Nucleus accumbens (tissue), 56 donors: ENCODE results near the gene WAC.
"Not testable (repeated sequence)": the region's sequence is repeated elsewhere in the genome, so short reads cannot be mapped to it uniquely, and the experiment has no call there.

ENCODE experiments used
- DNase-seq, 56 donors: peaks; one replicate each; lab custom pipeline; 2025; lab: John Stamatoyannopoulos, UW

WAC gene, protein sequence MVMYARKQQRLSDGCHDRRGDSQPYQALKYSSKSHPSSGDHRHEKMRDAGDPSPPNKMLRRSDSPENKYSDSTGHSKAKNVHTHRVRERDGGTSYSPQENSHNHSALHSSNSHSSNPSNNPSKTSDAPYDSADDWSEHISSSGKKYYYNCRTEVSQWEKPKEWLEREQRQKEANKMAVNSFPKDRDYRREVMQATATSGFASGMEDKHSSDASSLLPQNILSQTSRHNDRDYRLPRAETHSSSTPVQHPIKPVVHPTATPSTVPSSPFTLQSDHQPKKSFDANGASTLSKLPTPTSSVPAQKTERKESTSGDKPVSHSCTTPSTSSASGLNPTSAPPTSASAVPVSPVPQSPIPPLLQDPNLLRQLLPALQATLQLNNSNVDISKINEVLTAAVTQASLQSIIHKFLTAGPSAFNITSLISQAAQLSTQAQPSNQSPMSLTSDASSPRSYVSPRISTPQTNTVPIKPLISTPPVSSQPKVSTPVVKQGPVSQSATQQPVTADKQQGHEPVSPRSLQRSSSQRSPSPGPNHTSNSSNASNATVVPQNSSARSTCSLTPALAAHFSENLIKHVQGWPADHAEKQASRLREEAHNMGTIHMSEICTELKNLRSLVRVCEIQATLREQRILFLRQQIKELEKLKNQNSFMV

DNA sequence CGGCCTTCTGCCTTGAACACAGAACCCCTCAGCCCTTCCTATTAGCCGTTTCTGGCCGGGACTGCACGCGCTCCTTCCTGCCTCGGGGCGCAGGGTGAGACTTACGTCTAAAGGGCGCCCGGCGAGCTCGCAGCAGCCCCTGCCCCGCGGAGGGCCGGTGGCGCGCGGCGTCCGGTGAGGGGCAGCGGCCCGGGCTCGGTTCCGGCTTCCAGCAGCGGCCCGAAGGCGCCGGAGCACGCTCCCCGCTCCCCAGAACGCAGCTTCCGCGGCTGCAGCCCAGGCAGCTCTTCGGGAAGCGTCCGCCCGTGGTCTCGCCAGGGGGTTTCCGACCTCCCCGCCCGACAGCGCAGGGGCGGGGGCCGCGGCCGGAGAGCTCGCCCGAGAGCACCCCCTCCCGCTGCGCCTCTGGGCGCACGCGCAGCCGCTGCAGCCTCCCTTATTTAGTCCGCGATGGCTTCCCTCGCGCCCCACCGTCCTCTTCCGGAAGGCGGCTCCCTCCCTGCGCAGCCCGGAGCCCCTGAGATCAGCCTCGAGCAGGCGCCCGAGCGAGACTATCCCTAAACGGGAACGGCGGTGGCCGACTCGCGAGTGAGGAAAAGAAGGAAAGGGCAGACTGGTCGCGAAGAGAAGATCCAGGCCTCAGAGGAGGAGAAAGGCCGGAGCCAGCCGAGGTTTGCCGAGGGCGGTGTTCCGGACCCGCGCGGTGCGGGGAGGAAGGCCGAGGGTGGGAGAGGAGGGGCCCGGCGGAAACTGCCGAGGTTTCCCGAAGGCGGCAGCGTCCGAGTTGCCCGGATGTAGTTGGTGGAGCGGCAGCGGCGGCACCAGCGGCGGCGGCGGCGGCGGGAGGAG, at the start of gene WAC:
Gene WAC (plus strand): TSS at position 782 of the 849 bp plus-strand sequence. CDS start 462 bp downstream, outside the sequence.
- DNase-seq: peak; percentile 17 to 100 (median 94)

DNA sequence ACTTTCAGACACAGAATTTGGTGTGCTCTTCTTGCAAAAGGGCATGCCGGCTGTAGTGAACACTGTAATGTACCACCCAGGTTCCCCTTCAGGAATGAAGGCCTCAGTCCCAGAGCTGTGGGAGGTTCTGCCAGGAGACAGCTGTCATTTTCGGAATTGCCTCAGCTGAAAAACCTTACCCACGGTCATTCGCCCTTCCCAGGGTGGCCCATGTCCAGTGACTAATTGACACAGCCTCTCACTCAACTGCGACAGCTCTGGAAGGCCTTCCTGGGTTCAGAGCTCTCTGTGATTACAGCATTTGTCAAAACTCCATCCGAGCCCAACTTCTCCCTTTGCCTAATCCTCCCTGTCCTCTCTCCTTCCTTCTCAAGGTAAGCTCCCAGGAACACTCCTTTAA, 43.7 kb upstream of the WAC start:
- no peak for DNase-seq

GRCh38 chr10:28490256-28490865, 42.6 kb upstream of the WAC start:
- DNase-seq: not testable (repeated sequence)

GRCh38 chr10:28492116-28492920, 40.6 kb upstream of the WAC start:
- no peak for DNase-seq

DNA sequence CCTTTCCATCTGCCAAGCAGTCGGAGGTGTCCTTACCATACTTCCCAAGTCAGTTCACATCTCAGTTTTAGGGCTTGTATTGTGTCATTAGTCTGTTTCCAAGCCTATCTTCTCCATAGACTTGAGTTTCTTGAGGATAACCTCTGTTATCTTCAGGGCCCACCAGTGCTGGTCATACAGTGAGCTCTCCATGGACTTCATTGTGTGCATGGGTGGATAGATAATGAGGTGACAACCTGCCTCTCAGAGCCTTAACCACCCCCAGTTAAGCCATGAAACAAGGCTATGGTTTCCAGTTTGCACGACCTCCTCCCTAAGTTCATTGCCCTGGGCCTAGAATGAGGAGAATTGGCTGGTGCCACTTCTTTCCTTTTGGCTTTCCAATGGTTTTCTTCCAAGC, 38.5 kb upstream of the WAC start:
- no peak for DNase-seq

- no peak for DNase-seq
Observed at GRCh38 chr10:28495084-28495483, 37.8 kb upstream of the WAC start.

GRCh38 chr10:28496017-28496416, 36.9 kb upstream of the WAC start:
- DNase-seq: no peak

- no peak for DNase-seq
Observed at GRCh38 chr10:28496481-28496961, 36.4 kb upstream of the WAC start.

DNA sequence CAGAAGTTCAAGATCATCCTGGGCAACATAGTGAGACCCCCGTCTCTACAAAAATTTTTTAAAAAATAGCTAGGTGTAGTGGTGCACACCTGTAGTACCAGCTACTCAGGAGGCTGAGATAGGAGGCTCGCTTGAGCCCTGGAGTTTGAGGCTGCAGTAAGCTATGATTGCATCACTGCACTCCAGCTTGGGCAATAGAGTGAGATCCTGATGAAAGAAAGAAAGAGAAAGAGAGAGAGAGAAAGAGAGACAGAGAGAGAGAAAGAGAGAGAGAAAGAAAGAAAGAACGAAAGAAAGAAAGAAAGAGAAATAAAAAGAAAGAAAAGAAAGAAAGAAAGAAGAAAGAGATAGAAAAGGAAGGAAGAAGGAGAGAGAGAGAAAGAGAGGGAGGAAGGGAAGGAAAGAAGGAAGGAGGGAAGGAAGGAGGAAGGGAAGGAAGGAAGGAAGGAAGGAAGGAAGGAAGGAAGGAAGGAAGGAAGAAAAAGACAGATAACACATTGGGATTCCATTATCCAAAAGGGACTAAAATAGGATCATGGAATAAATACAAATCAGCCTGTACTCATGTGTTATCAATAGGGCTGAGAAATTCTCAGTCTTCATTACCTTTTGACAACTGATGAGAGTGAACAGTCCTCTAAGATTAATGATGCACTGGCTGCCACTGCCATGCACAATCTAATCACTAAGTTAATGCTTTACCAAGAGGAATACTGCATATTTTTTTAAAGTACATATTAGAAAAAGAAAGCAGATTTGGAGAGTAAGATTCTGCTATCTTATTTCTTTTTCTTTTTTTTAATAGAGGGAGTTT, 35.4 kb upstream of the WAC start:
- DNase-seq: no peak

DNA sequence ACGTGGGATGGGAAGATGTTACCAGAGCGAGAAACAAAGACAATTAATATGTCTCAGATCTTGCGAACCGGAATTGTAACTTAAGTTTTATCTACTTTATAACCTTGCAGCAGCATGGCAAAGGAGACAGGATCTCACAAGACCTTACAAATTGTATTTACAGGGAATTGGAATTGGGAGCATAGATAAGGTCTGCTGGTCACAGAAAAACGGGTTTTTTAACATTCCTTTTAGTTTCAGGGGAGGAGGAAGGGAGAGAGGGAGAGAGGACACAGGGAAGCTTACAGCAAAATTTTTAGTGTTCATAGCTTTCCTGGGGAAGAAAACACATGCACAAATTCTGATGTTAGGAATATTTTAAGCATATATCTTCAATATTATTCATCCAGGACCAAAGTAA, 32.7 kb upstream of the WAC start:
- DNase-seq: not testable (repeated sequence)

DNA sequence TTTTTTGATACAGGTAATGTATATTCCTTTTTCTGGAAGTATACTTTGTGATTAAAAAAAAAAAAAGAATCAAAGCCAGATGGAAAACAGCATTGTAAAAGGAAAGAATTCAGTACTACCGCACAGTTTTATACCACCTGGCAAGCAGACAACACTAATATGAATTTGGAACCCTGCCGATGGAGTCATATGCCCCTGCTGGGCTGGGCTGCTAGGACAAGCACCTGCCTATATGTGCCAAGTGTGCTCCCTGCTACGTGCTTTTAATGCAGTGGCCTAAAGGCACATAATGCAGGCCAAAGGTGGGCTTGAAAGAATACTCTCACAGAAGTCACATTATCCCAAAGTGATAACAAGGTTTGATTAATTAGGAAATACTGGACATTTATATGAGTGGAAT, 29.8 kb upstream of the WAC start:
- DNase-seq: no peak

DNA sequence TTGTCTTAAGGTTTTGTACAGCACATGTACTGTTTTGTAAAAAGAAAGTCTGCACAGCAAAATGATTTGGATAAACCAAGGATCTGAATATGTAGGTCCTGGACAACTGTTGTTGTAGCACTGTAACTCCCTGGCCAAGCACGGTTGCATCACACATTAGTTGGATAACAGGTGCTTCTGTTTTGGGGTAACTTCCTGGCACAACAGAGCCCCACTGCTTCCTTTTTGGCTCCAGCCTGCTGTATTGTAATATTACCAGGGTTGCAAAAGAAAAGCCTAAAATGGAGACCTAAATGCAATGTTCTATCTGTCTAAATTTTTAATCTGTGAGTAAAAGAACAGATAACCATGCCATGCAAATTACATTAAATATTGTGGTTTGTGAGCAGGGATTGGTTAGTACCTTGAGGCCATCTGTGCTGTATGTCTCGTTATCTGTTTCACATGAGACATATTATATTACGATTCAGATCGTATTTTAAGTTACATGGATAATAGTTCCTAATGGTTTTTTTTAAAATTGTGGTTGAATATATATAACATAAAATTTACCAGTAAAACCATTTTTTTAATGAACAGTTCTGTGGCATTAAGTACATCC, 27.5 kb upstream of the WAC start:
- no peak for DNase-seq

DNA sequence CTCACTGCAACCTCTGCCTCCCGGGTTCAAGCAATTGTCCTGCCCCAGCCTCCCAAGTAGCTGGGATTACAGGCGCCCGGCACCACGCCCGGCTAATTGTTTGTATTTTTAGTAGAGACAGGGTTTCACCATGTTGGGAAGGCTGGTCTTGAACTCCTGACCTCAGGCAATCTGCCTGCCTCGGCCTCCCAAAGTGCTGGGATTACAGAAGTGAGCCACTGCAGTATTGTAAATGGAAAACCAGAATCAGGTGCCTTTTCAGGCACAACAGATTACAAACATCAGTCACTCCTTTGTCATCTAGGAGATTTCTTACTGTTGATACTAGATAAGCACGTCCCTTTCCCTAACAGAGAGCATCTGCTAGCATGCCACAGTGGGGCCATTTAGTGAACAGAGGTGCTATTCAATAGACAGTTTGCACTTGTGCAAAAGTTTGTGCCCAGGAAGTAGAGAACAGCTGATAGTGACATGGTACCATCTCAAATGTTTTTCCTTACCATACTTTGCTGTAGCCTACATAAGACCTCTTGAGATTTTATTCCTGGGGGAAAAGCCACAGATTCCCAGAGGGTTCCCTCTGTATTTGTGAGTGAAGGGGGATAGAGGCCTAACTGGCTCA, 24.5 kb upstream of the WAC start:
- no peak for DNase-seq

GRCh38 chr10:28509286-28509685, 23.6 kb upstream of the WAC start:
- DNase-seq: no peak

- DNase-seq: no peak
Observed at GRCh38 chr10:28514648-28515047, 18.3 kb upstream of the WAC start.

- DNase-seq: no peak
Observed at GRCh38 chr10:28520346-28520745, 12.6 kb upstream of the WAC start.

DNA sequence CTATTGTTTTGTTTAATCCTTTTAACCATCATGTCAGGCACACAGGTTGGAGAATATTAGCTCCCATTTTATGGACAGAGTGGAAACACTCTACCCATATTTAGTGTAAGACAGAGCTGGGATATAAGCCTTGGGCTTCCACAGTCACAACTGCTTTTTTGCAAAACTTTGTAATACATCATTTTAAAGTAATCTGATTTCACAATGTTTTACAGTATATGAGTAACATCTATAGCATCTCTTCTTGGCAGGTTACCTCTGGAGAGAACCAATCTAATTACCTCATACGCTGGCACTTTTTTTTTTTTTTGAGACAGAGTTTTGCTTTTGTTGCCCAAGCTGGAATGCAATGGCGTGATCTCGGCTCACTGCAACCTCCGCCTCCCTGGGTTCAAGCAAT, 12.1 kb upstream of the WAC start:
- DNase-seq: not testable (repeated sequence)

DNA sequence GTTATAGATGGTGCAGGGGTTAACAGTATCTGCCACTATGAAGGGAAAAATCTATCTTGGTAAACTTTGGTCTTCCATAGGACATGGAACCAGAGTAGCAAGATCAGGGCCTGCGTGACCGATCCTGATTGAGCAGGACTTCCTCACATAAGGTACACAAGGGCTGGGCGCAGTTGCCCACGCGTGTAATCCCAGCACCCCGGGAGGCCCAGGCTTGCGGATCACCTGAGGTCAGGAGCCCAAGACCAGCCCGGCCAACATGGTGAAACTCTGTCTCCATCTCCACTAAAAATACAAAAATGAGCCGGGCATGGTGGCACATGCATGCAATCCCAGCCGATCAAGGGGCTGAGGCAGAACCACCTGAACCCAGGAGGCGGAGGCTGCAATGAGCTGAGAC, 11.0 kb upstream of the WAC start:
- DNase-seq: not testable (repeated sequence)
